ENCODE measurements around the gene HCST.

DNA sequence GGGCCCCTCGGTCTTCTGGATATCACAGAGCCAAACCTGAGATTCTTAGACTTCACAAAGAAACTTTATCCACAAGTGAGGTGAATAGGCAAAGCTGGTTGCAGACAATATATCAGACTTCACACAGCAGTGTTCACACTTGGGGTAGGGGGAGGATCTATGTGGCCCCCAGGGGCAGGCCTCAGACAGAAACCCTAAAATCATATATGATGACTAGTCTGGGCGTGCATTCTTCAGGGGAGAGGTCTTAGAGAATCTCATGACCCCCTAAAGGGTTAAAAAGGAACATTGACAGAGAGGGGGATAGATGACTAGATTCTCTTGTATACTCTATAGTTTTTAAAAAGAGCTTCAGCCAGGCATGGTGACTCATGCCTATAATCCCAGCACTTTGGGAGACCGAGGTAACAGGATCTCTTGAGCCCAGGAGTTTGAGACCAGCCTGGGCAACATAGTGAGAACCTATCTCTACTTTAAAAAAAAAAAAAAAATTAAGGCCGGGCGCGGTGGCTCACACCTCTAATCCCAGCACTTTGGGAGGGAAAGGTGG is 2.9 kb downstream of the HCST start:
- TF ChIP-seq POLR2A (IDR thresholded peaks at IDR 0.05) = no peak
- TF ChIP-seq, protein P1, sequence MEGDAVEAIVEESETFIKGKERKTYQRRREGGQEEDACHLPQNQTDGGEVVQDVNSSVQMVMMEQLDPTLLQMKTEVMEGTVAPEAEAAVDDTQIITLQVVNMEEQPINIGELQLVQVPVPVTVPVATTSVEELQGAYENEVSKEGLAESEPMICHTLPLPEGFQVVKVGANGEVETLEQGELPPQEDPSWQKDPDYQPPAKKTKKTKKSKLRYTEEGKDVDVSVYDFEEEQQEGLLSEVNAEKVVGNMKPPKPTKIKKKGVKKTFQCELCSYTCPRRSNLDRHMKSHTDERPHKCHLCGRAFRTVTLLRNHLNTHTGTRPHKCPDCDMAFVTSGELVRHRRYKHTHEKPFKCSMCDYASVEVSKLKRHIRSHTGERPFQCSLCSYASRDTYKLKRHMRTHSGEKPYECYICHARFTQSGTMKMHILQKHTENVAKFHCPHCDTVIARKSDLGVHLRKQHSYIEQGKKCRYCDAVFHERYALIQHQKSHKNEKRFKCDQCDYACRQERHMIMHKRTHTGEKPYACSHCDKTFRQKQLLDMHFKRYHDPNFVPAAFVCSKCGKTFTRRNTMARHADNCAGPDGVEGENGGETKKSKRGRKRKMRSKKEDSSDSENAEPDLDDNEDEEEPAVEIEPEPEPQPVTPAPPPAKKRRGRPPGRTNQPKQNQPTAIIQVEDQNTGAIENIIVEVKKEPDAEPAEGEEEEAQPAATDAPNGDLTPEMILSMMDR (IDR thresholded peaks at IDR 0.05) = no peak
